Breast epithelium (tissue), 3 donors: Measurements from ENCODE around the gene HRAS.

Experiments
- CTCF ChIP-seq, 3 donors: fragments of 450-650 bp; IDR thresholded peaks; one replicate each; pipeline ENCODE4 v1.5.1; 2016 to 2017; ENCODE audit warnings: antibody characterized with exemption in 3 of 3, mild to moderate bottlenecking in 3 of 3, moderate library complexity in 3 of 3
- POLR2AphosphoS5 ChIP-seq, 3 donors: sonication (generic); formaldehyde crosslinking; IDR thresholded peaks; one replicate each; pipeline ENCODE4 v1.6.1; 2017; ENCODE audit warnings: antibody characterized with exemption in 3 of 3

GRCh38 chr11:516400-516799 lies 19.0 kb downstream of the HRAS start:
- TF ChIP-seq POLR2AphosphoS5 (IDR thresholded peaks at IDR 0.05) (no peak), CTCF (IDR thresholded peaks at IDR 0.05) (no peak)
